HG02678 (cell line): ENCODE results near the gene PER2.

Experiments
- ATAC-seq: cut with Tn5 transposase; IDR thresholded peaks from one replicate; pipeline ENCODE4 v1.9.1; 2021; ENCODE audit warnings: mild to moderate bottlenecking, moderate library complexity; ENCODE audit not compliant: unreplicated experiment

Gene PER2

DNA sequence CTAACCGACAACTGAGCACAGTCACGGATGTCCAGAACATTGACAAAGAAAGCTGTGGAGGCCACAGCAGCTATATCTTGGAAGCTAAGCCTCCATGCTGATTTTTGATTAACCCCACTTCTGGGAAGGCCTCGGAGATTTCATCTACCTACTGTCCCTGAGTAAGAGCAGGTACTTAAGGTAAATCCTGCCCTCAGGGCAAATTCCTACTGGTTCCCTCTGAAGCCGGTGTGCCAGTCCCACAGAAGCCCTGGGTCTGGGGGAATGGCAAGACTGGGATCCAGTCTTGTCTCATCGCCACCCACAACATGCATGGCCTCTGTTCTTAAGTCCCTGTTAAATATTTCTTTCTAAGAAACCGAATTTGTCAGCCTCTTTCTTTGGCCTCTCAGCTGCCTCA, 18.7 kb downstream of the PER2 start:
- ATAC-seq = no peak

GRCh38 chr2:238267884-238268680, 20.3 kb downstream of the PER2 start:
- no peak for ATAC-seq

GRCh38 chr2:238267341-238267710, 21.1 kb downstream of the PER2 start:
- ATAC-seq = no peak

DNA sequence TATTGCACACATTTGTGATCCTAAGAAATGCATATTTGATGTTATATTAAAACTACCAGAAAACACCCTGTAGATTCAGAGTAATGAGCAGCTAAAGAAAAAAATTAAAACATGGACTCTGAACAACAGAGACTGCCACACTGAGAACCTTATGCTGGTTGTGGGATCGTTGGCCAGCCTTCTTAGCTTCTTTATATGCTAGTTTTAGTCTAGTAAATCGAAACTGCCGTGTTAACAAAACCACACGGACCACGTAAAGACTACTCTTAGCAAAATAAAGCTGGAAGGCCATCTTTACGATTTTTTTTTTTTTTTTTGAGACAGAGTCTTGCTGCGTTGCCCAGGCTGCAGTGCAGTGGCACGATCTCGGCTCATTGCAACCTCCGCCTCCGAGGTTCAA, 22.8 kb downstream of the PER2 start:
- ATAC-seq = no peak

DNA sequence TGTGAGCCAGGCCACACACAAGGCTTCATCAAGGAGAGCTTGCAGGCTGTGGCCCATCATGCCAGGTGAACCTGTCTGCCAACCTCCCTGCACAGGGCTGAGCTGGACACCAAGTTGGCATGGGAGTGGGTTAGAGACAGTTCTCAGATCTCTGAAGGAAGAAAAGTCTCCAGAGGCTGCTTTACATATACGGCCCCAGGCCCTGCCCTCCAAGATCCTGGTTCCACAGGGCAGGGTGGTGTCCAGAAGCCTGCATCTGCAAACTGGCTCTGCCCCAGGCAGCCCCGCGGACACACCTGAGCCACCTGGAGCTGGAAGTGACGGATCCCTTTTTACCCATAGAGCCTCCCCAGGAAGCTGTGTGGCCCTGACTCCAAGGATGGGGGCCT, 24.3 kb downstream of the PER2 start:
- no peak for ATAC-seq

DNA sequence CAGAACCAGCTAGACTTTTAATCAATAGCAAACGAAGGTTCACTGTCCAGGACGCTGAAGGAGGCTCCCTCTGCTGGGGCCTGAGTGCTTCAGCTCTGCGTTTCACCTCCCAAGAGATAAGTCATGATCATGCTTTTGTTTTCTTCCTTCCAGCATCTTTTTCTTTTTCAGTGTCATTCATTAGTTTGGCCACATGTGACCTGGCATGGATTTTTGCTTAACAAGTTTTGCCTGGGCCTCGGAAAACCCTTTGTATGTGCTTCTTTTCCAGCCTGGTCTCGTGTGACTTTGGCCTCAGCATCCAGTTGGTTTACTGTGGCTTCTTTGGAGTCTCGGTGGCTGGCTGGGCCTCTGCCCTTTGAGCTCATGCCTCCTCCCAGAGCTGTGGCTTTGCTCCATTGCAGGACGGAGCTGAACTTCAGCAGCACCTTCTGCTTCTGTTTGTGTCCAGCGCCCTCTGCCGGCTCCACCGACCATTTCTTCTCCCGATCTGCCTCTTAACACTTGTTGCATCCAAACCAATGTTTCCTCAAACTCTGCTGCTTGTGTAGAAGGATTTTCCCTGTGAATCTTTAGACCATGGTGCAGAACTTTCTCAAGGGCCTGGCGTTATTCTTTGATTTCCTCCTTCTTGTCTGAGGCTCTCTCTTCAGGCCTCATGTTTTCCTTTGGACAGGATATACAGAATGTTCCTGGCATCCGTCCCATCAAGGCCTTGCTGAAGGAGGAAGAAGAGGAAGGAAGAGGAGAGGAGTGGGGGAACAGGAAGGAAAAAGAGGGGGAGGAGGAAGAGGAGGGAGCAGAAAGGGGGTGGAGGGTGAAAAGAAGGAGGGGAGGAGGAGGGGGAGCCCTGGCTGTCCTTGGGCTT, 25.0 kb downstream of the PER2 start:
- ATAC-seq = peak; percentile 60

GRCh38 chr2:238262496-238263122, 25.8 kb downstream of the PER2 start:
- ATAC-seq = no peak

- no peak for ATAC-seq
These were observed 26.6 kb downstream of the PER2 start for GRCh38 chr2:238261718-238262375.

- ATAC-seq = no peak
These were observed 27.5 kb downstream of the PER2 start for GRCh38 chr2:238260883-238261282.

- ATAC-seq = no peak
These were observed 29.1 kb downstream of the PER2 start for GRCh38 chr2:238259061-238260020.

DNA sequence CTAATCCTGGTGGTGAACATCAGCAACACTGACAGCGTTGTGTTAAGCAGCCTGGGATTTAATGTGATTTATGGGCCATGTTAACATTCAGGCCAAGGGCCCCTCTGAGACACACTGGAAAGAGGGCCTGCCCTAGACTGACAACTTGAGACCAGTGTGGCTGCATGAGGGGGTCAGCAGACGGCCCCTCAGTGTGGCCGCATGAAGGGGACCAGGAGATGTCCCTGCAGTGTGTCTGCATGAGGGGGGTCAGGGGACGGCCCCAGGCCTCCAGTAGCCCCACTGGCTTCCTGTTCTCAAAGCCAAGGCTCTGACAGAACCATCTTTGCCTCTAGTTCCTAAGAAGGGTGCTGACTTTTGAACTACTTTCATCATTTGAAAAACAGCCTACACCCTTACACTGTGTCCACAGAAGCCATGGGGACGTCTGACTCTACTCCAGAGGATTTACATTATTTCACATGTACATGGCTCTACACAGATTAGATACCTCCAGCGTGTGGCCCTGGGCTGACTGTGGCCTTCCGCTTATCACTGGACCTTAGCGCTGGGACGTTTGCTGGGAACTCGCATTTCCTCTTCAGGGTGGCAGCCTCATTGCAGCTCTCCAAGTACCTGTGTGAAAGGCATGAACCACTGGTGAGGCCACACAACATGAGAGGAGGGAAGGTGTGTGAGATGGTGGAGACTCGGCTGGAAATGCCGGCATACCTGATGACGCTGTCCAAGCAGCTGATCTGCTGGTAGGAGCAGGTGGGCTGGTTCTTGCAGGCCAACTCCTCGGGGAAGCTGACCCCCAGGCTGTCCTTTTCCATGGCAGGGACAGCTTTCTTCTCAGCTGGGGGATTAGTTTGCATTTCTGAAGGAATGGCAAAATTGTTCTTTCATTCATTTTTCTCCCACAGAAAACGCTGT, 30.4 kb downstream of the PER2 start:
- ATAC-seq = no peak

- no peak for ATAC-seq
These were observed 31.8 kb downstream of the PER2 start for GRCh38 chr2:238256594-238257104.

DNA sequence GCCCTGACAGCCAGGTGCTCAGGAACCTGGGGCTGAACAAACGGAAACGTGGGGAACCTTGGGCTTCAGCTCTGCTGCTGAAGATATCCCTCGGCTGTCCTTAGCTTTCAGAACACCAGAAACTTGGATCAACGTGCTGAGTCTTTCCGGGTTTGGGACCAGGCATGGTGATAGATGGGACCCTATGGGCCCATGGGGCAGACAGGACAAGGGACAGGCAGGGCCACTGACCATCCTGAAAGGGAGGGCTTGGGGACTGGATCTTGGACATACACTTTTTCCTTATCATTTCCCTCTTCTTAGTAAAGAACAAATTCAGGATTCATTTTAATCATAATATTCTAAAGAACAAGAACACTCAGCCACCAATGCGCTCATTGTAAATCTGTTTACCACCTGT, 32.3 kb downstream of the PER2 start:
- no peak for ATAC-seq

DNA sequence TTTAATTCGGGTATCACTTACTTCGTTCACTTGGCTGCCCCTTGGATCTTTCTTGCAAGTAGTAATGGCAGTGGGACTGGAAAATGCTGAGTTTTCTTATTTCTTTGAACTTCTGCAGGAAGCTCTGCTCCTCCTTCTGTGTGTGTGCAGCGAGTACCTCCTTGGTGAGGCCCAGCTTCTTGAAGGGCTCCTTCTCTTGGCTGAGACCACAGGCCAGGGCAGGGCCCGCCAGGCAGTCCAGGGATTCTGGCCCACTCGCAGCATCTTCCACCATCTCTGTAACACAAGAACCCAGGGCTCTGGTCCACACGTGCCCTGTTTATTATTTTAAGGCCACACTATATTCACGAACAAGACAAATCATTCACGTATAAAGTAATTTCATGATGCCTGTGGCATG, 32.8 kb downstream of the PER2 start:
- ATAC-seq = no peak

- no peak for ATAC-seq
These were observed 33.3 kb downstream of the PER2 start for GRCh38 chr2:238255151-238255551.

- no peak for ATAC-seq
These were observed 34.2 kb downstream of the PER2 start for GRCh38 chr2:238254095-238254723.

DNA sequence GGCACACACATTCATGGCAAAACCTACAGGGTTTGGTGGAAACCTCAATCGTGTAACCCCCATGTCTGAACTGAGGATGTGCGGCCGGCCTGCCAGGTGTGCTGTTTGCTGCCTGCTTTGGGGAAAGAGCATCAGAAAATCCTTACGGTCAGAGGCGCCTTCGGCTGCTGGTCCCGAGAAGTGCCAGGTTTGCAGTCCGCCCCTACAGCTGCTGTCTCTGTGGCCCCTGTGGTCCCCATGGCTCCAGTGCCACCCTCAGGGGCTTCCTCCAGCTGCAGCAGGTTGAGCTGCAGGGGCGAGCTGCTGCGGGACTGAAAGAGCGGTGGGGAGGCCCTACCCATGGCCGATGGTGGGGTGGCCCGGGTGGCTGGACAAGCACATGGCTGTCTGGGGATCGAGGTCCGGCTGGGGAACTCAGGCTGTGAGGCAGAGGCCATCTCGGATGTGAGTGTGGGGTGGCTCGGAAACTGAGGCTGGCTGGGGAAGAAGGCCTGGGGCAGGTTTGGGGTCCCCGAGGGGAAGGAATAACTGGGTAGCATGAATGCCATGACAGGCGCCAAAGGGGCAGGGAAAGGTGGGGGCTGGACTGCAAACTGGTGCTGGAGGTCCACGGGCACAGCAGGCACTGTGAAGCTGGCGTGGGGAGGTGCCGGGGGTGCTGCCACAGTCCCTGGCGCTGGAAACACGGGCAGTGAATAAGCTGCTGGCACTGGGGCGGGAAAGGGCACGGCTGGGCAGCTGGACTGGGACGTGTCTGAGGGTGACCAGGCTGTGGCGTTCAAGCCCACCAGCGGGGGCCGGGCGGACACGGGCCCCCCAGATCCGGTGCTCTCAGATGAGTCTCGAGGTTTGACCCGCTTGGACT, 35.4 kb downstream of the PER2 start:
- no peak for ATAC-seq
